ENCODE measurements around the gene DHX58.

DHX58 gene

GRCh38 chr17:42109086-42109485, 3.4 kb downstream of the DHX58 start:
- no peak for FAIRE-seq

GRCh38 chr17:42107597-42108576, 4.6 kb downstream of the DHX58 start:
- no peak for FAIRE-seq

- no peak for FAIRE-seq
These were observed 5.4 kb downstream of the DHX58 start for GRCh38 chr17:42107124-42107523.

GRCh38 chr17:42106009-42106408, 6.5 kb downstream of the DHX58 start:
- no peak for FAIRE-seq

GRCh38 chr17:42104264-42104663, 8.2 kb downstream of the DHX58 start:
- FAIRE-seq, result no peak

GRCh38 chr17:42103221-42103954, 9.1 kb downstream of the DHX58 start:
- no peak for FAIRE-seq

- FAIRE-seq, result no peak
These were observed 10.8 kb downstream of the DHX58 start for GRCh38 chr17:42101513-42102292.

GRCh38 chr17:42098730-42099399, 13.6 kb downstream of the DHX58 start:
- FAIRE-seq, result no peak

GRCh38 chr17:42097691-42098631, 14.6 kb downstream of the DHX58 start, which contains the start of gene ZNF385C:
ZNF385C (minus strand) TSS chr17:42098473; CDS start chr17:42063056, 35,417 bp downstream.
- FAIRE-seq, result no peak

GRCh38 chr17:42096360-42097111, 16.0 kb downstream of the DHX58 start:
- FAIRE-seq, result no peak

GRCh38 chr17:42094375-42095069, 18.0 kb downstream of the DHX58 start:
- no peak for FAIRE-seq

GRCh38 chr17:42092939-42093338, 19.6 kb downstream of the DHX58 start:
- no peak for FAIRE-seq

- no peak for FAIRE-seq
These were observed 21.3 kb downstream of the DHX58 start for GRCh38 chr17:42090964-42091790.

- no peak for FAIRE-seq
These were observed 23.8 kb downstream of the DHX58 start for GRCh38 chr17:42088736-42089135.

- no peak for FAIRE-seq
These were observed 24.5 kb downstream of the DHX58 start for GRCh38 chr17:42087736-42088705.

- FAIRE-seq, result no peak
These were observed 25.3 kb downstream of the DHX58 start for GRCh38 chr17:42087042-42087701.
